WERI-Rb-1 (cell line): ENCODE data around the gene ADCY5.

Experiments
- DNase-seq: peaks from one replicate; pipeline ENCODE4 v3.0.0-alpha.2; 2020
- H3K27ac ChIP-seq: fragments of 250-450 bp; sonication (Bioruptor Pico); 2 replicates; pipeline ENCODE4 v1.5.1; 2020; ENCODE audit warnings: mild to moderate bottlenecking, moderate library complexity
- H3K27me3 ChIP-seq: fragments of 250-450 bp; sonication (Bioruptor Pico); 2 replicates; pipeline ENCODE4 v1.5.1; 2021; ENCODE audit warnings: mild to moderate bottlenecking, low read depth, moderate library complexity; ENCODE audit not compliant: insufficient read depth, severe bottlenecking
- H3K36me3 ChIP-seq: fragments of 250-450 bp; sonication (Bioruptor Pico); 2 replicates; pipeline ENCODE4 v1.5.1; 2020; ENCODE audit warnings: mild to moderate bottlenecking, moderate library complexity
- H3K4me3 ChIP-seq: 2 replicates; pipeline ENCODE4 v1.5.1; 2011; ENCODE audit warnings: low read depth, mild to moderate bottlenecking, control low read depth, low read length
- H3K9me3 ChIP-seq: fragments of 250-450 bp; sonication (Bioruptor Pico); 2 replicates; pipeline ENCODE4 v1.5.1; 2021; ENCODE audit warnings: mild to moderate bottlenecking, moderate library complexity; ENCODE audit not compliant: severe bottlenecking
- CTCF ChIP-seq: IDR thresholded peaks from 2 replicates; pipeline ENCODE4 v1.5.1; 2011; ENCODE audit warnings: low read depth, mild to moderate bottlenecking, control low read depth, inconsistent platforms, low read length

The ADCY5 gene

GRCh38 chr3:123336001-123336400 is 112.9 kb downstream of the ADCY5 start:
- Histone ChIP-seq H3K9me3 (no peaks in the 10 kb centered on the region), H3K4me3 (no peak overlapping the region), H3K36me3 (no peaks in the 10 kb centered on the region), H3K27me3 (no peaks in the 10 kb centered on the region), H3K27ac (no peak overlapping the region)
- no peak for DNase-seq
- no peak for TF ChIP-seq CTCF

GRCh38 chr3:123335007-123335670 is 113.8 kb downstream of the ADCY5 start:
- Histone ChIP-seq H3K27me3 (no peaks in the 10 kb centered on the region), H3K4me3 (no peak overlapping the region), H3K27ac (no peak overlapping the region), H3K36me3 (no peaks in the 10 kb centered on the region), H3K9me3 (no peaks in the 10 kb centered on the region)
- no peak for DNase-seq
- no peak for TF ChIP-seq CTCF

- no peak for TF ChIP-seq CTCF
- no peaks in the 10 kb centered on the region for H3K9me3 ChIP-seq
- no peak overlapping the region for H3K4me3 ChIP-seq
- no peak overlapping the region for H3K27ac ChIP-seq
- no peak for DNase-seq
- H3K27me3 ChIP-seq: no peaks in the 10 kb centered on the region
- no peaks in the 10 kb centered on the region for H3K36me3 ChIP-seq
These were observed 114.8 kb downstream of the ADCY5 start for GRCh38 chr3:123334056-123334455.

GRCh38 chr3:123333401-123333800 is 115.5 kb downstream of the ADCY5 start:
- Histone ChIP-seq H3K27me3 (no peaks in the 10 kb centered on the region), H3K4me3 (no peak overlapping the region), H3K36me3 (no peaks in the 10 kb centered on the region), H3K9me3 (no peaks in the 10 kb centered on the region), H3K27ac (no peak overlapping the region)
- TF ChIP-seq CTCF: no peak
- DNase-seq: no peak

- no peaks in the 10 kb centered on the region for H3K9me3 ChIP-seq
- H3K27ac ChIP-seq: no peak overlapping the region
- TF ChIP-seq CTCF: no peak
- no peaks in the 10 kb centered on the region for H3K27me3 ChIP-seq
- H3K4me3 ChIP-seq: no peak overlapping the region
- no peaks in the 10 kb centered on the region for H3K36me3 ChIP-seq
- no peak for DNase-seq
These were observed 116.7 kb downstream of the ADCY5 start for GRCh38 chr3:123332124-123332641.

- no peak for DNase-seq
- Histone ChIP-seq H3K9me3 (no peaks in the 10 kb centered on the region), H3K27me3 (no peaks in the 10 kb centered on the region), H3K27ac (no peak overlapping the region), H3K36me3 (no peaks in the 10 kb centered on the region), H3K4me3 (no peak overlapping the region)
- TF ChIP-seq CTCF: no peak
These were observed 117.2 kb downstream of the ADCY5 start for GRCh38 chr3:123331651-123332050.
